Mucosa of descending colon (tissue), 3 donors: ENCODE results near the gene MCM3AP. TPM values are rescaled to one million over a fixed set of nuclear protein-coding genes. Genes with fewer than 3 reads are reported as not detected.

Source experiments
- ATAC-seq: fragments of 200-7000 bp; cut with Tn5 transposase; one replicate; pipeline ENCODE4 v1.9.1; 2020; ENCODE audit warnings: mild to moderate bottlenecking, moderate library complexity
- DNase-seq, 3 donors: peaks; one replicate each; pipeline ENCODE4 v3.0.0-alpha.2; 2020
- H3K36me3 ChIP-seq: fragments of 200-600 bp; one replicate; pipeline ENCODE4 v1.8.0; 2021; ENCODE audit warnings: low read depth, mild to moderate bottlenecking
- H3K4me1 ChIP-seq: fragments of 200-600 bp; one replicate; pipeline ENCODE4 v1.8.0; 2021; ENCODE audit warnings: low read depth, mild to moderate bottlenecking
- H3K4me3 ChIP-seq: fragments of 200-600 bp; one replicate; pipeline ENCODE4 v1.8.0; 2021; ENCODE audit warnings: mild to moderate bottlenecking
- H3K9me3 ChIP-seq: fragments of 200-600 bp; one replicate; pipeline ENCODE4 v1.8.0; 2021; ENCODE audit warnings: mild to moderate bottlenecking
- intact Hi-C, 2 donors: fragments of 100-400 bp; cut with DNase I in 1 of 2; cut with micrococcal nuclease in 1 of 2; formaldehyde crosslinking; loops; one replicate each; pipeline versions ENCODE4 v1.11.0 to v1.11.1; 2022; cut with DNase I, micrococcal nuclease
- total RNA-seq, 3 donors: library from RNA; stranded (reverse); fragmentation: NEBNext Ultra II Directional in 2 of 3; extraction: Animal tissue kit (Norgen Biotek cat#: 25700) in 2 of 3; gene quantifications; one replicate each; pipeline versions ENCODE4 v1.2.1 to v1.2.4, GENCODE V29; 2021 to 2023
- TF ChIP-seq, protein P1 (sequence below): fragments of 200-600 bp; IDR thresholded peaks from one replicate; pipeline ENCODE4 v1.8.0; 2022; ENCODE audit warnings: antibody characterized with exemption, mild to moderate bottlenecking
- donor health status: DM: no; HTN: no; CAD: no; lungs with moderate emphysema.
- donor health status: DM: no; HTN: no; CAD: no.
- donor health status: DM: no; HTN: yes; CAD: no.

MCM3AP gene
- total RNA-seq, 3 donors from 2014 or later, result 90.9 to 109 (median 98.1) TPM

DNA sequence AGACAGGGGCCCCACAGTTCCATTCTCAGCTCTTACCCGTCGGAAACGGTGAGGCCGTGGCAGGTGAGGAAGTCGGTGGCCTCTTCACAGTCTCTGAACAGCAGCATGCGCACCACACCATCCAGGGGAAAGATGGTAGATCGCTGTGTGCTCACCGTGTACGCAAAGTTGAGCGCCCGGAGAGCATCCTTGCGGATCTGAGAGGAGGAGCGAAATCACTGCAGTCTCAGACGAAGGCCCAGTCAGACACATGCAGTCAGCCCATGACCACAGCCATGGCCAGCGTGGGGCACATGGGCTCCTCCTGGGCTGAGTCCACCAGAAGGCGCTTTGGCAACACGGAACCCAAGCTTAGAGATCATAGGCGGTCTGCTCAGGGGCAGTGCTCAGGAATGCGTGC, 18.5 kb downstream of the MCM3AP start:
- Histone ChIP-seq H3K36me3 (peaks cover 11% of the 10 kb centered on the region), H3K4me3 (no peak overlapping the region), H3K4me1 (no peaks in the 10 kb centered on the region), H3K9me3 (no peaks in the 10 kb centered on the region)
- intact Hi-C loops, result no loop called here
- TF ChIP-seq, protein P1, sequence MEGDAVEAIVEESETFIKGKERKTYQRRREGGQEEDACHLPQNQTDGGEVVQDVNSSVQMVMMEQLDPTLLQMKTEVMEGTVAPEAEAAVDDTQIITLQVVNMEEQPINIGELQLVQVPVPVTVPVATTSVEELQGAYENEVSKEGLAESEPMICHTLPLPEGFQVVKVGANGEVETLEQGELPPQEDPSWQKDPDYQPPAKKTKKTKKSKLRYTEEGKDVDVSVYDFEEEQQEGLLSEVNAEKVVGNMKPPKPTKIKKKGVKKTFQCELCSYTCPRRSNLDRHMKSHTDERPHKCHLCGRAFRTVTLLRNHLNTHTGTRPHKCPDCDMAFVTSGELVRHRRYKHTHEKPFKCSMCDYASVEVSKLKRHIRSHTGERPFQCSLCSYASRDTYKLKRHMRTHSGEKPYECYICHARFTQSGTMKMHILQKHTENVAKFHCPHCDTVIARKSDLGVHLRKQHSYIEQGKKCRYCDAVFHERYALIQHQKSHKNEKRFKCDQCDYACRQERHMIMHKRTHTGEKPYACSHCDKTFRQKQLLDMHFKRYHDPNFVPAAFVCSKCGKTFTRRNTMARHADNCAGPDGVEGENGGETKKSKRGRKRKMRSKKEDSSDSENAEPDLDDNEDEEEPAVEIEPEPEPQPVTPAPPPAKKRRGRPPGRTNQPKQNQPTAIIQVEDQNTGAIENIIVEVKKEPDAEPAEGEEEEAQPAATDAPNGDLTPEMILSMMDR, result no peak
- DNase-seq, result no peak
- ATAC-seq, result no peak

DNA sequence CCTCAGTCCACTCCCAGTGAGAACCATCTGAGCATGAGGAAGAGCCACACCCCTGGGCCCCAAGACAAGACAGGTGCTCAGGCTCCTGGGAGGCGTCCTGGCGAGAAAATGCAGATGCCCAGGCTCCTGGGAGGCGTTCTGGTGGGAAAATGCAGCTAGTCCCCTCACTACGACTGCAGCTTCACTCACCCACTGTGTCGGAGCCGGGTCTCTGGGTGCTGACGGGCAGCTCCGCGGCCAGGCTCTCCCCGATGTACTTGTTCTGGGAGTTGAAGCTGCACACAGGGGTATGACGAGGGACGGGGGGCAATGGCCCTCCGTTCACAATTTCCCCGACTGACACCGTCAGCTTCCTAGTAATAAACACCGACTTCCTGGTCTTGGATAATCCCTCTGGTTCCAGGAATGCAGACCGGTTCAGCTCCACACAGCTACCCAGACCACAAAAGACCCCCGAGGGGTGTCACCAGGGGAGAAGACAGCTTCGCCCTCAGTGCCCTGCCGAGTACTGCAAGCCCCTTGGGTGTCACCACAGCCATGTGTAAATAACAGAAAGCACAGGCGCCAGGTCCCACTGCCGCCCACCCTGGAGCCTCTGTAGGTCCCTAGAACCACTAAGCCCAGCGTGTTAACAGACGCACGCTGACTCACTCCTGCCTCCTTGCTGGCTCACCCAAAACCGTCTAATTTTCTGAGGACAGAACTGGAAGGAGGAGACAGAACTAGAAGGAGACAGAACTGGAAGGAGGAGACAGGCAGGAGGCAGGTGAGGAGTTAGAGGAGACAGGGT, 19.5 kb downstream of the MCM3AP start:
- Histone ChIP-seq H3K4me3 (no peak overlapping the region), H3K4me1 (no peaks in the 10 kb centered on the region), H3K36me3 (peaks cover 11% of the 10 kb centered on the region), H3K9me3 (no peaks in the 10 kb centered on the region)
- DNase-seq (no peak), ATAC-seq (no peak)
- TF ChIP-seq, protein P1, result no peak
- intact Hi-C loops, result no loop called here

DNA sequence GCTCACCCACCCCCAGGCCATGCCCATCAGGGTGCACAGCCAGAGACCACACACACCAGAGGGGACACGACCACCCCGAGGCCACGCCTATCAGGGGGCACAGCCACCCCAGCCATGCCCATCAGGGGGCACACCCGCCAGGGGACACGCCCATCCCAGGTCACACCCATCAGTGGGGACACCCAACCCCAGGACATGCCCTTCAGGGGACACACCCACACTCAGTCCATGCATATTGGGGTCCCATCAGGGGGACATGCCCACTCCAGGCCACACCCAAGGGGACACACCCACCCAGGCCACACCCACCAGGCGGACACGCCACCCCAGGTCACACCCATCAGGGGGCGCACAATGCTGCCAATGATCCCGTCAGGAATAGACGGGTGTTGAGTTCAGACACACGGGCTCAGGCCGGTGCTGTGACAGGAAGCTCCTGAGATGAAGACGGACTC, 20.7 kb downstream of the MCM3AP start:
- Histone ChIP-seq H3K36me3 (peaks cover 11% of the 10 kb centered on the region), H3K9me3 (no peaks in the 10 kb centered on the region), H3K4me3 (no peak overlapping the region), H3K4me1 (no peaks in the 10 kb centered on the region)
- intact Hi-C loops, result no loop called here
- TF ChIP-seq, protein P1, result no peak
- DNase-seq, result no peak
- peak; percentile 24 for ATAC-seq

DNA sequence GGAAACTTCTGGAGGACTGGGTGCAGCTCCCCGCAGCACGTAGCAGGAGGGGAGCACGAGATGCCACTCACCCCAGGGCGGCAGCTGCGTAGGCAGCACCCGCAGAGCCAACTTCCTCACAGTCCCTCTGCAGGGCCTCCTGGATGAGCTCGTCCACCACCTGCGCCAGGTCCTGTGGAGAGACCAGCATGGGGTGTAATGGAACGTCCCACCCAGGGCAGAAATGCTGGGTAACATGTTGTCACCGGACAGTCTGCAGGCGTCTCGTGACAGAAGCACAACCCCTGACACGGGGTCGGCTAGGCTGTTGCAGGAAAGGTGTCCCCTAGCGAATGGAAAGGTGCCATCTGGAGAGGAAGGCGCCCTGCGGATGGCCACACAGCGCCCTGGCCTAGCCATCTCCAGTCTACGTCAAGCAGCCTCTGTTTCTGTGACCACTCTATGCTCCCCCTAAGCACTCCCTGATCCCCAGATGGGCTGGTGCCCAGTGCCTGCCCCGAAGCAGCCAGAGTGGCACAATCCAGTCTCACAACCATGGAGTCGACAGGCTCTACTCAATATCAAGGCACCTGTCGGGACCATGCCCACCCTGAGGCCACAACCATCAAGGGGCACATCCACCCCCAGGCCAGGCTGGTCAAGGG, 21.2 kb downstream of the MCM3AP start:
- ATAC-seq (no peak), DNase-seq (no peak)
- Histone ChIP-seq H3K4me1 (no peaks in the 10 kb centered on the region), H3K36me3 (peaks cover 11% of the 10 kb centered on the region), H3K9me3 (no peaks in the 10 kb centered on the region), H3K4me3 (no peak overlapping the region)
- intact Hi-C loops, result no loop called here
- TF ChIP-seq, protein P1, result no peak

DNA sequence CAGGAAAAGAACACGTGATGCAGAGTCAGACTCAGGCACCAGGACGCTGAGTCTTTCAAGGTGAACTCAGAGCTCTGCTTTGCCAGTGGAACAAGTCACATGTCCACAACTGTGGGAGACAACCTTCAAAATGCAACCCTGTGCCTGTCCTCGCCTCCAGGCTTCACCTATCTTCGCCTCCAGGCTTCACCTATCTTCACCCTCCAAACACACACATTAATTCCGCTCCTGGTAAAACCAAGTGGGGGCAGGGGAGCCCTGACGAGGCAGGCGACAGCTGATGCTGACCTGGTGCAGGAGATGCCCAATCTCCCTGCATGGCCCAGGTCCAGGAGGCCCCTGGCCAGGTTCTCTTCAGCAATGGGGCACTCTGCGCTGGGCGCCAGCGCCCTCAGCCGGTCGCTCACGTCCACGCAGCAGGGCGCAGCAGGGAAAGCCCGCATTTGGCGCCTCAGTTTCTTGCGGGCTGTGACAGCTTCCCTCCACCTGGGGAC, 28.9 kb downstream of the MCM3AP start:
- H3K4me1 ChIP-seq, result no peaks in the 10 kb centered on the region
- TF ChIP-seq, protein P1, result no peak
- H3K9me3 ChIP-seq, result no peaks in the 10 kb centered on the region
- DNase-seq, result no peak
- no peak overlapping the region for H3K4me3 ChIP-seq
- intact Hi-C loops, result no loop called here
- H3K36me3 ChIP-seq, result peaks cover 24% of the 10 kb centered on the region
- no peak for ATAC-seq
